ENCODE data around the gene APCDD1L.

GRCh38 chr20:58524814-58525213, 9.6 kb upstream of the APCDD1L start:
- TF ChIP-seq EZH2phosphoT487 (IDR thresholded peaks at IDR 0.05; ENCODE audit: borderline replicate concordance, low read depth) (no peak), IRF3 (IDR thresholded peaks at IDR 0.05; ENCODE audit: low read depth, low read length) (no peak), MXI1 (IDR thresholded peaks at IDR 0.05; ENCODE audit: low read depth, low read length) (no peak), CTCF (IDR thresholded peaks at IDR 0.05) (no peak), FOXM1 (IDR thresholded peaks at IDR 0.05; ENCODE audit: low read depth) (no peak), EP300 (IDR thresholded peaks at IDR 0.05; ENCODE audit: borderline replicate concordance in 1 of 2, low read depth in 1 of 2, low read length in 1 of 2) (no peak), MEF2A (IDR thresholded peaks at IDR 0.05; ENCODE audit: borderline replicate concordance, low read depth) (no peak), REST (IDR thresholded peaks at IDR 0.05; ENCODE audit: low read depth, low read length) (no peak), TCF12 (IDR thresholded peaks at IDR 0.05) (peak; percentile 37), NRF1 (IDR thresholded peaks at IDR 0.05; ENCODE audit: low read depth, low read length) (no peak), USF2 (IDR thresholded peaks at IDR 0.05; ENCODE audit: borderline replicate concordance, low read depth, low read length) (no peak), TAF1 (IDR thresholded peaks at IDR 0.05; ENCODE audit: borderline replicate concordance, low read depth, low read length) (no peak)
